Medulla oblongata (tissue), 1 donor: Measurements from ENCODE around the gene ATP6V0A4.
A peak's percentile ranks its signal among the peaks of the same experiment; 100 is the strongest.
"Not testable (repeated sequence)": the region's sequence is repeated elsewhere in the genome, so short reads cannot be mapped to it uniquely, and the experiment has no call there.

Source experiments
- DNase-seq: peaks from one replicate; pipeline ENCODE4 v3.0.0-alpha.2; 2015; ENCODE audit errors: extremely low spot score

The ATP6V0A4 gene

DNA sequence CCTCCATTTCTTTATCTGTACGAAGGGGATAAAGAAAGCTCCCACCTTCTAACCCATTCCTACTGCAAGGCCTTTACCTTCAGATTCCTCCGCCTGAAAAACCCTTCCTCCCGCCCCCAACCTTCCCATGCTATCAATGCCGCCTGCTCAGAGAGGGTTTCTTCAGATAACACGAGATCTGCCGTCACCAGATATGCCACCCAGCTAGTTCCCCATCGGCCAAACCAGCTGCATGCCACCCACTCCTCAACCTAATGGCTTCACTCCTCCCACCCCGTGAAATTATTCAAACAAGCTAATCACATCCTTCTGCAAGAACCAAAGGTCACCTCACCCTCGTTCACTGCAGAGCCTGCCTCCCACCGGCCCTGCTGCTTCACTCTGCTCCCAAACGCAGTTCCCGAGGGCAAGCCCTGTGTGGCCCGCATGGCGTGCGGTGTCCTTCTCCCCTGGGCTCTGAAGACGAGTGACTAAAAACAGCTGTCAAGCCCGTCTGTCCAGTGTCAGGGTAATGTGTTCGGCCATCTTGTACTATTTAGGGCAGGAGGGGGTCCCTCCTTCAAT, 47.0 kb downstream of the ATP6V0A4 start:
- no peak for DNase-seq

- DNase-seq = no peak
Observed at GRCh38 chr7:138750473-138750872, 47.5 kb downstream of the ATP6V0A4 start.

DNA sequence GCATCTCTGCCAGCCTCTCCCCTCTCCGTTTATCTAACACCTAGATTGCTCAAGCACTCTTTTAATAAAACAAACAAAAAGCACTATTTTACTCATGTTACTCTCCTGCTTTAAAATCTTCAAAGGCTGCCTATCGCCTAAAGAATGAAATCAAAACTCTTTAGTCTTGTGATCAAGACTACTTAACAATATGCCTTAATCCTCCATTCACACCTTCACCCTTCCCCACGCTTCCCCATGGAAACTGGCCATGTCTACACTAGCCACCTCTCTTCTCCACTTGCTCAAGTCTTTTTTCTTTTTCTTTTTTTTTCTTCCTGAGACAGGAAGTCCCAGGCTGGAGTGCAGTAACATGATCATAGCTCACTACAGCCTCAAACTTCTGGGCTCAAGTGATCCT, 48.0 kb downstream of the ATP6V0A4 start:
- DNase-seq = no peak

DNA sequence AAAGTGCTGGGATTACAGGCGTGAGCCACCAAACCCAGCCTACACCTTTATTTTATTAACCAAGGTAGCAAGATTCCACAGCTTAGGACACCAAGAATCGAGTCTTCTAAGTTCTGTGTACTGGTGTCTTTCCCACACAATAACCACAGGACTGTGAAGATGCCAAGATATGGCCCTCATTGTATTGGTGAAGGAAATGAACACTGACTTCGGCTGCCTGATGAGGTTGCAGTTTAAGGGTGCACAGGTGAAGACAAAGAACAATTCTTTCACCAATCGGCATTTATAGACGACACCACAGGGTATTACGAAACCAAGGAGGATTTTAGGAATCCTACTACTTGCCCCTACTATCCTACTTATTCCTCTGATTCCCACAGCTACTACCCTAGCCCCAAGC, 49.3 kb downstream of the ATP6V0A4 start:
- no peak for DNase-seq

DNA sequence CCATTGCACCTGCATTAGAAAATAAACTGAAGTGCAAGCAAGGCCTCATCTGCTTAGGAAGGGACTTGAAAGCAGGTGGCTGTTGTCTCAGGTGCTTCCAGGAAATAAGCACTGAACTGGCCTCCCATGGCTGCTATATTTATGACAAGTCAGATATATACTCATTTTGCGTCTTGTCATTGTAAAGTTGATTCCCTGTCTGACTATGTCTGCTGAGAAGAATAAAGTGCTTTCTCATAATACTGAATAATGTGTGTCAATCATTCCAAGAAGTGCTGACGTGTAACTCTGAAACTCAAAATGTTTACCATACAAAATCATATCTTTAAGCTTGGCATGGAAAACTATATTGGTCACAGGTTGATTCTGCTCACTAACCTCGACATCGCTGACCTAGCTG, 51.9 kb downstream of the ATP6V0A4 start:
- DNase-seq = no peak

- DNase-seq = no peak
Observed at GRCh38 chr7:138745189-138745588, 52.8 kb downstream of the ATP6V0A4 start.

- no peak for DNase-seq
Observed at GRCh38 chr7:138741453-138741735, 56.6 kb downstream of the ATP6V0A4 start.

DNA sequence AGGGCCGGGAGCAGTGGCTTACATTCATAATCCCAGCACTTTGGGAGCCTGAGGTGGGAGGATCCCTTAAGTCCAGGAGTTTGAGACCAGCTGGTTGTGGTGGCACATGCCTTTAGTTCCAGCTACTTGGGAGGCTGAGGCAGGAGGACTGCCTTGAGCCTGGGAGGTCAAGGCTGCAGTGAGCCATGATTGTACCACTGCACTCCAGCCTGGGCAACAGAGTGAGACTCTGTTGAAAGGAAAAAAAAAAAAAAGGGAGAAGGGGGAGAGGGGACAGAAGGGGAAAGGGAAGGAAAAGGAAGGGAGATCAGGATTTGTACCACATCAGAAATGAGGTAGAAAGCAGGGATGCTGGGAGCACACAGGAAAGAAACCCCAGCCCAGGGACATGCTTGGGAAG, 58.1 kb downstream of the ATP6V0A4 start:
- DNase-seq = no peak

DNA sequence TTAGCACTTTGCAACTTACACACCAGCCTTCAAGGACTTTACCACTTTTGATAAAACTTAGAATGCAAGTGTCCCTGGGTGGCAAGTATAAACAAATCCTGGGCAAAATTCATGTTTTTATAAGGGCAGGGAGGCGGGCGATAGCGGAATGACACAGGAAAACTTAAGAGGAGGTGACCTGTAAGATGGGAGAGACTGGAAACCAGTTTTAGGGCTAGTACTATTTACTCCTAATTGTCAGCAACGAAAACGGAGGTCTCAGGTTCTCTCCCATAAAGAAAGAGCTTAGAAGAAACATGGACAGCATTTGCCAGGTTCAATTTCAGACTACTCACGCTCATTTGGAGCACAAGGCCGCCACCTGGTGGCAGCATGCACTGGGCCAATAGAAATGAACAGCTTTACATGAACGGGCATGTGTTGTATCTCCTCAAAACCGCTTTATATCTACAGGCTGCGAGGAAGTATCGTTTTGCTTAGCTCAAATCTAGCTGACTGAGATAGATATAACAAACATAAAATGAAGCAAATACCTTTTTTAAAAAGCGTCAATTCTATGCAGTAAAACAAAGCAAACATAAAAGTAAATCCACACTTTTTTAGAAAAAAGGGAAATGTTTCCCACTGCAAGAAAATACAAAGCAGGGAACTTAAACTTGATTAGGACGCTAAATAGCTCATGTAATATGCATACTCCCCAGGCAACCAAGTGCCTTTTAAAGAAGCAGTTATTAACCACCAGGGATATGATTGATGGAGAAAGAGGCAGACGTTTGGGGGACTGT, 59.3 kb downstream of the ATP6V0A4 start:
- DNase-seq = peak; percentile 96

DNA sequence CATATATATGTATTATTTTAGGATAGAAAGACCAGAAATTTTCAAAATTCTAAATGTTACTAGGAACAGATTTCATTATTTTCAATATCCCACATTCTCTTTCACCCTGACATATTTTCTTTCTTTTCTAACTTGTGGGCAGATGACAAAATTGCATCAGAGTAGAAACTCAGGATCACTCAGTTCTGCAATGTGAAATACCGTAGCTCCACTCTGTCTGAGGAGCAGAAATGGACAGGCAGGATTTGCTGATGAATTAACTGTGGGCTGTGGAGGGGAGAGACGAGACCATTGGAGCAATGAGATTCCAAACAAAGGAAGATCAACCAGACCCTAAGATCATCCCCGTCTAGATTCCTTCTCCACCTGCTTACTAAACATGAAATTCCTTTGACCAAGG, 59.9 kb downstream of the ATP6V0A4 start:
- no peak for DNase-seq

DNA sequence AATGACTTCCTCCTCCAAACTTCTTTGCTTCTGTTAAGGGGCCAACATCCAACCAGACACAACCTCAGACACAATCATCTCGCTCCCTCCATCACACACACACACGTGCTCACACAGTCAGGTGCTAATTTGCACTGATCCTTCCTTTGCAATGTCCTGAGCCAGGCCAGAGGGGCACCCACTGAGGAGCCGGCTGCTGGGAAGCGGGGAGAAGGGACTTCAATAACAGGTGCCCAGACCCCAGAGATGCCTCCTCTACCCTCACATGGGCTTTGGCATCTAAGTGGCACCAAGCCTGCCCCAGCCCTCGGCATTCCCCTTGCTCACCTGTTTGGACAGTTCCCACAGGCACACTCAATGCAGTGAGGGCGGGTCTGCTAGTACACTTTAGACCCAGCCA, 62.6 kb downstream of the ATP6V0A4 start:
- no peak for DNase-seq

- not testable (repeated sequence) for DNase-seq
Observed at GRCh38 chr7:138731733-138732132, 66.3 kb downstream of the ATP6V0A4 start.

- DNase-seq = no peak
Observed at GRCh38 chr7:138729444-138729843, 68.6 kb downstream of the ATP6V0A4 start.

DNA sequence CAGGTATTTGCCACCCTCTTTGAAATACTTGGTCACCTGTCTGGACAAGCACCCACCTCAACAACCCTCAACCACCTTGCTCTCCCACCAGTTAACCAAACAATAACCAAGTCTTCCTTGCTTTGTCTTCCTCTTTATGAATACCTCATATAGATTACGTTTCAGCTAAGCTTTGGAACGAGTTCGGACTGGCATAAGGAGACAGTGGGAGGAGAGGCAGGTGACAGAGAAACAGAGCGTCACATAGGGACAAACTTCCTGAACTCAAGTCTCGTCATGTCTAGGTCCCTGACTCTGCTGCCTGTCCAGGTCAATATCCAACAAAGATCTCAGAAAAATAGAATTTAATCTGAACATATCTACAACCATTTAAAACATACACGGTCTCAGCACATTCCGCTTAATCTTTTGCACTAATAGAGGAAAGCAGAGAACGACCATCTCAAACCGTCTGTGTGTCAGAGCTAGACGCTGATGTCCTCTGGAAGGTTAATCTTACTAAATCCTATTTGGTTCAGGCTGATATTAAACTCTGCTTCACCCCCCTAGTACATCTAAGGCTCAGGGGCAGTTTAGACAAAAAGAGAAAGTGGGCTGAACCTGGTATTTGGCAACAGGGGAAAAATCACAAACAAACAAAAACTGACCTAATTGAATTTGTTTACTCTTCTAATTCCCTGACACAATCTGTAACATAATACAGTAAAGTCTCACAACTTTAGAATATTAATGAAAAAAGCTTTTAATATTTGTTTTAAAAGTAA, 70.5 kb downstream of the ATP6V0A4 start:
- DNase-seq = no peak

GRCh38 chr7:138726288-138726687, 71.7 kb downstream of the ATP6V0A4 start:
- DNase-seq = no peak

GRCh38 chr7:138720286-138720685, 77.7 kb downstream of the ATP6V0A4 start:
- no peak for DNase-seq

GRCh38 chr7:138716889-138717288, 81.1 kb downstream of the ATP6V0A4 start:
- no peak for DNase-seq

- DNase-seq = no peak
Observed at GRCh38 chr7:138713191-138713590, 84.8 kb downstream of the ATP6V0A4 start.

GRCh38 chr7:138712652-138713051, 85.3 kb downstream of the ATP6V0A4 start:
- DNase-seq = no peak

- DNase-seq = no peak
Observed at GRCh38 chr7:138710536-138711385, 87.2 kb downstream of the ATP6V0A4 start.

DNA sequence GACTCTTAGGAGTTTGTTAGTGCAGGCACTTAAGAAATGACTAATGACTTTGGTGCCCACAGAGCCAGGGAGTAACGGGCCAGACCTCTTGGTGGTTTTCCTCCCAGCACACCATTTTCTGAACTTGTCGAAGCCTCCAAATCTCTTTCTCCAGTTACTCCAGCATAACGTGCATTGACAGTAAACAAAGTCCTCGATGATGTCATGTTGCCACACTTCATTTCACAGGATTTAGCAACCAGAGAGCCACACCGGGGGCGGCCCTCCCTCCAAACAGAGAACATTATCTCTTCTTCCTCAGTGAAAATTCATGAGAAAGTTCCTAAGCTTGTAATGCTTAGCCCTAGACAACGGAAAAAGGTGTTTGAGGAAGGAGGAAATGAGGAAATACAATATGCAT, 92.8 kb downstream of the ATP6V0A4 start:
- no peak for DNase-seq

DNA sequence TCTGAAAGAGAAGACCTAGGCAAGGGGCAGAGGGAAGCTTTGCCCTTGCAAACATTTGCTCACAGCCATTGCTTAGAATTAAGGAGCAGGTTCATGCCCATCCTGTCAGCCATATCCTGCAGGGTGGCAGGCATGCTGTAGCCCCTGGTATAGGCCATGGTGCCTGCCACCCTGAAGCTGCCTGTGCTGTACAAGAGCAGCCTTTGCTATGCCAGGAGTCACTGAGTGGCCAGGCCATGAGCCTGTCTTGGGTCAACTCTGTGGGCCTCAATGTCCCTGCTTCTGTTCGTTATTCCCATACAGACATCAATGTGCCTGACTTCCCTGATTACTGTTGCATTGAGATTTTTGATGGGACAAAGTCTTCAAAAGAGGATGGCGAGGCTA, 96.5 kb downstream of the ATP6V0A4 start:
- no peak for DNase-seq
